Brain microvascular endothelial cell (primary cell): ENCODE data around the gene JAGN1.

Experiments used
- DNase-seq: peaks from one replicate; pipeline ENCODE4 v3.0.0-alpha.2; 2020
- H3K27ac ChIP-seq: fragments of 250-450 bp; sonication (Bioruptor Pico); 2 replicates; pipeline ENCODE4 v1.5.1; 2020; ENCODE audit warnings: mild to moderate bottlenecking, moderate library complexity
- H3K27me3 ChIP-seq: fragments of 250-450 bp; sonication (Bioruptor Pico); replicated peaks from 2 replicates; pipeline ENCODE4 v1.5.1; 2020; ENCODE audit warnings: mild to moderate bottlenecking
- H3K36me3 ChIP-seq: fragments of 250-450 bp; sonication (Bioruptor Pico); replicated peaks from 2 replicates; pipeline ENCODE4 v1.5.1; 2020; ENCODE audit warnings: mild to moderate bottlenecking
- H3K4me3 ChIP-seq: 2 replicates; pipeline ENCODE4 v1.5.1; 2011; ENCODE audit warnings: low read depth, mild to moderate bottlenecking, control low read depth, low read length, moderate library complexity
- CTCF ChIP-seq: IDR thresholded peaks from 2 replicates; pipeline ENCODE4 v1.5.1; 2011; ENCODE audit warnings: low read depth, mild to moderate bottlenecking, moderate library complexity, low read length, control low read depth, inconsistent platforms; ENCODE audit errors: missing control alignments
- in situ Hi-C: cut with HindIII; loops from 2 replicates; pipeline ENCODE4 v1.10.0; 2017; ENCODE audit warnings: low sequenced_read_pairs, low pct_ligation_motif_present

JAGN1 gene

DNA sequence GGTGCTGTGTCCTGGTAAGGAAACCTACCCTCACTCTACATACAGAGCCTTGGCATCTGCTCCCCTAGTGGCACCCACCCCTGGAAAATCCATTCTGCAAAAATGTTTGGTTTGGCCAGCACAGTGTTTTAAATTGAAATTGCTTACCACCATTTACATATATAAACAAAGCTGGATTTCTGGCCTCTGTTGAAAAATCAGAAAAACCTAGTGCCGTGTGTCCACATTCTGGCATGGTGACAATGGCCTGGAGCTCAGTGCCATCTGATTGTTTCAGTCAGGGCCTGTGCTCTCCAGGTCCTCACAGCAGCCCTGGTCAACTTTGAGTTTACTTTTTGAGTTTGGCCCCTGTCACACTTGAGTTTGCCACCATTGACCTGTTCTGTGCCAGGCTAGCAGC is 23.6 kb downstream of the JAGN1 start:
- in situ Hi-C loops: no loop called here
- no peak for TF ChIP-seq CTCF
- H3K27me3 ChIP-seq: no peaks in the 10 kb centered on the region
- DNase-seq: no peak
- H3K4me3 ChIP-seq: no peak overlapping the region
- H3K27ac ChIP-seq: no peak overlapping the region
- no peaks in the 10 kb centered on the region for H3K36me3 ChIP-seq

- peak overlapping the region; percentile 61 for H3K4me3 ChIP-seq
- in situ Hi-C loops: no loop called here
- no peak for DNase-seq
- no peaks in the 10 kb centered on the region for H3K36me3 ChIP-seq
- no peak overlapping the region for H3K27ac ChIP-seq
- no peak for TF ChIP-seq CTCF
- no peaks in the 10 kb centered on the region for H3K27me3 ChIP-seq
These were observed 24.3 kb downstream of the JAGN1 start for GRCh38 chr3:9914559-9915253.

GRCh38 chr3:9915254-9916141 is 25.1 kb downstream of the JAGN1 start:
- peak; percentile 51 for TF ChIP-seq CTCF
- H3K27ac ChIP-seq: peak overlapping the region; percentile 1
- no peaks in the 10 kb centered on the region for H3K36me3 ChIP-seq
- no peaks in the 10 kb centered on the region for H3K27me3 ChIP-seq
- H3K4me3 ChIP-seq: peak overlapping the region; percentile 61
- DNase-seq: peak; percentile 18
- in situ Hi-C loops: no loop called here

GRCh38 chr3:9916346-9916733 is 25.9 kb downstream of the JAGN1 start:
- H3K4me3 ChIP-seq: peak overlapping the region; percentile 52
- no peak for TF ChIP-seq CTCF
- in situ Hi-C loops: no loop called here
- DNase-seq: peak; percentile 42
- H3K27me3 ChIP-seq: no peaks in the 10 kb centered on the region
- H3K36me3 ChIP-seq: no peaks in the 10 kb centered on the region
- peak overlapping the region; percentile 30 for H3K27ac ChIP-seq

- no peaks in the 10 kb centered on the region for H3K36me3 ChIP-seq
- TF ChIP-seq CTCF: no peak
- peak within 1 kb of the TSS; percentile 61 for H3K4me3 ChIP-seq
- peak; percentile 79 for DNase-seq
- no peaks in the 10 kb centered on the region for H3K27me3 ChIP-seq
- in situ Hi-C loops: no loop called here
- peak within 1 kb of the TSS; percentile 30 for H3K27ac ChIP-seq
These were observed 26.6 kb downstream of the JAGN1 start, which contains the start of gene IL17RC for GRCh38 chr3:9916734-9917680. Gene IL17RC (plus strand): TSS chr3:9917098. CDS start chr3:9917316, 218 bp downstream.
